Measurements from ENCODE around the gene TMEM183A. TPM values are rescaled to one million over a fixed set of nuclear protein-coding genes. Genes with fewer than 3 reads are reported as not detected.

The TMEM183A gene
- total and polyA plus RNA-seq, 5 donors from 2014 or later: 53.6 to 130 (median 66.0) TPM

DNA sequence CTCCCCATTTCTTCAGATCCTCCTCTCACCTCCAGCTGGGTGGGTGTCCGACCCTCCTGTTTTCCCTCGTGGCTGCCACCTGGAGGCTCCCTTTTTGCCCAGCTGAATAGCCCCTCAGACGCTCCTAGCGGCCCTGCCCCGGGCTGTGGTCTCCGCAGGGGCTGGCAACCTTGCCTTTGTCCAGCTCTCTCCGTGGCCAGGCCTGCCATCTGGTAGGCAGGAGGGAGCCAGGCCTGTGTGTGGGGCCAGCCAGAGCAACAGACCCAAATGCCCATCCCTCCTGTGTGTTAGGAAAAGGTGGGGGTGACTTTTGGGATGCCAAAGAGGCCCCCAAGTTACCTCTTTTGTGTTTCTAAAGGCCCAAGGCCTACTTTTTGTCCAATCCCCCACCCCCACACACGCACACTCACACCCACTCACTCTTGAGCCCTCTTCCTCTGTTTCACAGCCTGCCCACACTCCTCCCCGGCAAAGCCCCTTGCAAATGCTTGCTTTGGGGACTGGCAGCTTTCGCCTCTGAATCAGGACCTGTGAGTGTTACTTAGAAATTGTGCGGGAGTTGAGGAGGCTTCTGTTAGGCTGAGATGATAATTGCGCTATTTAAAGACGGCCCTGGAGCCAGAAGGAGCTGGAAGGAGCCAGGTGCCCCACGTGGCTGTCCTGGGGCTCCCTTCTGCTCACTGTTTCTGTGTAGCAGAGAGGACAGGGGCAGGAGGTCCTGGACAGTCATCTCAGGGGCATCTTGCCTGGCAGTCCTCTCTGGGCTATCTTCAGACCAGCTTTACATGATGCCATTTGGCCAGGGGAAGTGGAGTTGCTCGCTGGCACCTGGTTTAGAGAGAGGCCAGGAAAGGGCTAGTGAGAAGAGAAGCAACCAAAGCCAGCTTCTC is 28.2 kb downstream of the TMEM183A start:
- no peaks in the 10 kb centered on the region for H3K27me3 ChIP-seq (ENCODE audit: control insufficient read depth, insufficient read depth, low read length)
- H3K9me3 ChIP-seq (ENCODE audit: control insufficient read depth in 2 of 2, low read length in 2 of 2): no peaks in the 10 kb centered on the region
- H3K27ac Mint-ChIP-seq: no peak overlapping the region
- H3K36me3 Mint-ChIP-seq: no peaks in the 10 kb centered on the region
- H3K4me1 Mint-ChIP-seq: peaks cover 0 to 4% (median 0%) of the 10 kb centered on the region in 4 donors
- H3K27me3 Mint-ChIP-seq: no peaks in the 10 kb centered on the region
- H3K4me3 ChIP-seq (ENCODE audit: low read depth, low read length): no peak overlapping the region
- H3K4me1 ChIP-seq (ENCODE audit: control insufficient read depth, insufficient read depth, low read length, poor library complexity, severe bottlenecking): no peaks in the 10 kb centered on the region
- ATAC-seq (ENCODE audit: low read depth in 2 of 2): no peak
- no peaks in the 10 kb centered on the region for H3K9me3 Mint-ChIP-seq
- H3K27ac ChIP-seq (ENCODE audit: insufficient read depth, low read length, poor library complexity, severe bottlenecking): no peak overlapping the region
- no peak overlapping the region for H3K4me3 Mint-ChIP-seq
- H3K36me3 ChIP-seq (ENCODE audit: control insufficient read depth, insufficient read depth, low read length): no peaks in the 10 kb centered on the region
- no peak for DNase-seq

DNA sequence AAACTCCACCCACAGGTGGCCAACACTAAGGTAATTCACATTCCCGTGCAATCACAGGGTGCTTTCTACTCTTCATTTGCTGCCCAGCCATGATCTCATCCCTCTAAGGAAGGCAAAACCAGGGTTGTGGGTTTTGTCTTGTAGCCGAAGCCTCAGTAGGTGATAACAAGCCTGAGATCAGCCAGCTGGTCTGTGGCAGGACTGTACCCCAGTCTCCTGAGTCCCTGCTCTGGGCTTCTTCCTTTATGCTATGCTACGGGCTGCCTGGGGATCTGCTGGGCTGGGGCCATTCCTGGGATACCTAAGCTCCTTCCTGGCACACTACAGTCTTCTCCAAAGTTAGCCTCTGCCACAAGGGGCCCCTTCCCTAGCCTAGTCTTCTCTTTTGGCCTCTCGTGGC is 29.0 kb downstream of the TMEM183A start:
- Histone ChIP-seq H3K27me3 (ENCODE audit: control insufficient read depth, insufficient read depth, low read length) (no peaks in the 10 kb centered on the region), H3K4me1 (ENCODE audit: control insufficient read depth, insufficient read depth, low read length, poor library complexity, severe bottlenecking) (no peaks in the 10 kb centered on the region), H3K27ac (ENCODE audit: insufficient read depth, low read length, poor library complexity, severe bottlenecking) (no peak overlapping the region), H3K4me3 (ENCODE audit: low read depth, low read length) (no peak overlapping the region), H3K9me3 (ENCODE audit: control insufficient read depth in 2 of 2, low read length in 2 of 2) (no peaks in the 10 kb centered on the region), H3K36me3 (ENCODE audit: control insufficient read depth, insufficient read depth, low read length) (no peaks in the 10 kb centered on the region)
- H3K9me3 Mint-ChIP-seq: no peaks in the 10 kb centered on the region
- H3K27ac Mint-ChIP-seq: no peak overlapping the region
- DNase-seq (no peak), ATAC-seq (ENCODE audit: low read depth in 2 of 2) (no peak)
- H3K36me3 Mint-ChIP-seq: no peaks in the 10 kb centered on the region
- H3K27me3 Mint-ChIP-seq: no peaks in the 10 kb centered on the region
- no peak overlapping the region for H3K4me3 Mint-ChIP-seq
- H3K4me1 Mint-ChIP-seq: peaks cover 0 to 4% (median 0%) of the 10 kb centered on the region in 4 donors

GRCh38 chr1:203036537-203036936 is 29.4 kb downstream of the TMEM183A start:
- ATAC-seq (ENCODE audit: low read depth in 2 of 2) (no peak), DNase-seq (no peak)
- Mint-ChIP-seq H3K9me3 (no peaks in the 10 kb centered on the region), H3K36me3 (no peaks in the 10 kb centered on the region), H3K27ac (no peak overlapping the region), H3K4me3 (no peak overlapping the region), H3K27me3 (no peaks in the 10 kb centered on the region), H3K4me1 (peaks cover 0 to 4% (median 0%) of the 10 kb centered on the region in 4 donors)
- no peak overlapping the region for H3K4me3 ChIP-seq (ENCODE audit: low read depth, low read length)
- no peak overlapping the region for H3K27ac ChIP-seq (ENCODE audit: insufficient read depth, low read length, poor library complexity, severe bottlenecking)
- H3K36me3 ChIP-seq (ENCODE audit: control insufficient read depth, insufficient read depth, low read length): no peaks in the 10 kb centered on the region
- H3K27me3 ChIP-seq (ENCODE audit: control insufficient read depth, insufficient read depth, low read length): no peaks in the 10 kb centered on the region
- H3K9me3 ChIP-seq (ENCODE audit: control insufficient read depth in 2 of 2, low read length in 2 of 2): no peaks in the 10 kb centered on the region
- H3K4me1 ChIP-seq (ENCODE audit: control insufficient read depth, insufficient read depth, low read length, poor library complexity, severe bottlenecking): no peaks in the 10 kb centered on the region

GRCh38 chr1:203037509-203038190 is 30.5 kb downstream of the TMEM183A start:
- Mint-ChIP-seq H3K36me3 (no peaks in the 10 kb centered on the region), H3K27ac (no peak overlapping the region), H3K4me3 (no peak overlapping the region), H3K9me3 (no peaks in the 10 kb centered on the region), H3K27me3 (no peaks in the 10 kb centered on the region), H3K4me1 (peaks cover 0 to 4% (median 0%) of the 10 kb centered on the region in 4 donors)
- H3K4me3 ChIP-seq (ENCODE audit: low read depth, low read length): no peak overlapping the region
- H3K4me1 ChIP-seq (ENCODE audit: control insufficient read depth, insufficient read depth, low read length, poor library complexity, severe bottlenecking): no peaks in the 10 kb centered on the region
- ATAC-seq (ENCODE audit: low read depth in 2 of 2) (no peak), DNase-seq (no peak)
- no peak overlapping the region for H3K27ac ChIP-seq (ENCODE audit: insufficient read depth, low read length, poor library complexity, severe bottlenecking)
- no peaks in the 10 kb centered on the region for H3K9me3 ChIP-seq (ENCODE audit: control insufficient read depth in 2 of 2, low read length in 2 of 2)
- no peaks in the 10 kb centered on the region for H3K36me3 ChIP-seq (ENCODE audit: control insufficient read depth, insufficient read depth, low read length)
- no peaks in the 10 kb centered on the region for H3K27me3 ChIP-seq (ENCODE audit: control insufficient read depth, insufficient read depth, low read length)

DNA sequence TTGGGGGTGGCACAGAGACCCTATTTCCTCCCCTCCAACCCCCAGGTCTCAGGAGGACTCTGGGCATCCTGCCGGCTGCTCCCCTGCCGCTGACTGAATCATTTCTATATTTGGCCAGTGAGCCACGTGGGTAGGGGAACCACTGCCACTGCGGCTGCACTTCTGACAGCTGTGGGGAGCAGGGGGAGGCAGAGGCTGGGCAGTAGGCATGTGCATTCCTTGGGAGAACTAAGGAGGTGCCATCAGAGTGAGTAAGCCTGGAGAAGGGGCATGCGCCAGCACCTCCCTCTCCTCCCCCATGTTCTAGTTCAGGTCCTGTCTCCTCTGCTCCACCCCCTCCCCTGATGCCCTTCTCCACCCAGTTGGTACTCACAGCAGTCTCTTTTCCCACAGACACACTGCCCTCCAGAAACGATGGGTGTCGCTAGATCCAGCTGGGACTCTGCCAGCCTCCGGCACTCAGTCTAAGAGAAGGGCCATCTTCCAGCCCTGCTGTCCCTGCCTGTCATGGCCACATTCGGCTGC is 31.1 kb downstream of the TMEM183A start:
- Histone ChIP-seq H3K27ac (ENCODE audit: insufficient read depth, low read length, poor library complexity, severe bottlenecking) (no peak overlapping the region), H3K4me1 (ENCODE audit: control insufficient read depth, insufficient read depth, low read length, poor library complexity, severe bottlenecking) (no peaks in the 10 kb centered on the region), H3K4me3 (ENCODE audit: low read depth, low read length) (no peak overlapping the region), H3K27me3 (ENCODE audit: control insufficient read depth, insufficient read depth, low read length) (no peaks in the 10 kb centered on the region), H3K9me3 (ENCODE audit: control insufficient read depth in 2 of 2, low read length in 2 of 2) (no peaks in the 10 kb centered on the region), H3K36me3 (ENCODE audit: control insufficient read depth, insufficient read depth, low read length) (no peaks in the 10 kb centered on the region)
- Mint-ChIP-seq H3K4me3 (no peak overlapping the region), H3K27ac (no peak overlapping the region), H3K9me3 (no peaks in the 10 kb centered on the region), H3K27me3 (no peaks in the 10 kb centered on the region), H3K4me1 (peaks cover 0 to 4% (median 0%) of the 10 kb centered on the region in 4 donors), H3K36me3 (no peaks in the 10 kb centered on the region)
- ATAC-seq (ENCODE audit: low read depth in 2 of 2) (no peak), DNase-seq (no peak)

DNA sequence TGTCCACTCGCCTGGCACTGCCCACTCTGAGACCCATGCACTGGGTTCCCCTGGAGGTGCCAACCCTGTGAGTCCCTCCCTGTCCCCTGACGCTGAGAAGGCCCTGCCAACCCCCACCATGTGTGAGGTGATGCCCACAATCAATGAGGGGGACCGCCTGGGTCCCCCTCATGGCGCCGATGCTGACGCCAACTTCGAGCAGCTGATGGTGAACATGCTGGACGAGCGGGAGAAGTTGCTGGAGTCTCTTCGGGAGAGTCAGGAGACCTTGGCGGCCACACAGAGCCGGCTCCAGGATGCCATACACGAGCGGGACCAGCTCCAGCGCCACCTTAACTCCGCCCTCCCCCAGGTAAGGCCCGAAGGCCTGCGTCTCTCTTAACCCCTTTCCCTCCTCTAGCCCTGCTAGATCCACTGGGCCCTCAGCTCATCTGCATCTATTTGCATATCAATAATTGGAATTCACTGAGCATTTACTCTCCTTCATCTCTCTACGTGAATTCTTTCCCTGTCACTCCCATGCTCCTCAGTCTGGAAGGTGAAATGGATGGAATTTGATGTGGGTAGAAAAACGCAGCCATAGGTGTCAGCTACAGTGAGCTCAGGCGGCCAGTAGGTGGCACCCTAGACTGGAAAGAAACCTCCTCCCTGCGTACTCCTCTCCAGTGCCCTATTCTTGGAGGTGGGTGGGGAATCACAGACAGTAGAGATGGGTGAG is 31.9 kb downstream of the TMEM183A start:
- no peak overlapping the region for H3K4me3 ChIP-seq (ENCODE audit: low read depth, low read length)
- peak; percentile 33 to 58 (median 54) for DNase-seq
- Mint-ChIP-seq H3K9me3 (no peaks in the 10 kb centered on the region), H3K36me3 (no peaks in the 10 kb centered on the region), H3K27ac (no peak overlapping the region), H3K4me3 (no peak overlapping the region), H3K4me1 (peaks cover 0 to 4% (median 0%) of the 10 kb centered on the region in 4 donors), H3K27me3 (no peaks in the 10 kb centered on the region)
- no peak overlapping the region for H3K27ac ChIP-seq (ENCODE audit: insufficient read depth, low read length, poor library complexity, severe bottlenecking)
- H3K9me3 ChIP-seq (ENCODE audit: control insufficient read depth in 2 of 2, low read length in 2 of 2): no peaks in the 10 kb centered on the region
- no peaks in the 10 kb centered on the region for H3K4me1 ChIP-seq (ENCODE audit: control insufficient read depth, insufficient read depth, low read length, poor library complexity, severe bottlenecking)
- ATAC-seq (ENCODE audit: low read depth in 2 of 2): peak; percentile 48 to 69
- no peaks in the 10 kb centered on the region for H3K27me3 ChIP-seq (ENCODE audit: control insufficient read depth, insufficient read depth, low read length)
- no peaks in the 10 kb centered on the region for H3K36me3 ChIP-seq (ENCODE audit: control insufficient read depth, insufficient read depth, low read length)

- H3K4me3 Mint-ChIP-seq: no peak overlapping the region
- H3K27me3 Mint-ChIP-seq: no peaks in the 10 kb centered on the region
- no peak for DNase-seq
- Histone ChIP-seq H3K9me3 (ENCODE audit: control insufficient read depth in 2 of 2, low read length in 2 of 2) (no peaks in the 10 kb centered on the region), H3K27me3 (ENCODE audit: control insufficient read depth, insufficient read depth, low read length) (no peaks in the 10 kb centered on the region), H3K36me3 (ENCODE audit: control insufficient read depth, insufficient read depth, low read length) (no peaks in the 10 kb centered on the region), H3K27ac (ENCODE audit: insufficient read depth, low read length, poor library complexity, severe bottlenecking) (no peak overlapping the region), H3K4me1 (ENCODE audit: control insufficient read depth, insufficient read depth, low read length, poor library complexity, severe bottlenecking) (no peaks in the 10 kb centered on the region), H3K4me3 (ENCODE audit: low read depth, low read length) (no peak overlapping the region)
- ATAC-seq (ENCODE audit: low read depth in 2 of 2): no peak
- H3K27ac Mint-ChIP-seq: no peak overlapping the region
- no peaks in the 10 kb centered on the region for H3K36me3 Mint-ChIP-seq
- H3K4me1 Mint-ChIP-seq: peaks cover 0 to 4% (median 0%) of the 10 kb centered on the region in 4 donors
- no peaks in the 10 kb centered on the region for H3K9me3 Mint-ChIP-seq
Observed at GRCh38 chr1:203039609-203040512, 32.7 kb downstream of the TMEM183A start.
